OCI-LY7 (cell line): Measurements from ENCODE around the gene MSN. TPM values are rescaled to one million over a fixed set of nuclear protein-coding genes. Genes with fewer than 3 reads are reported as not detected.
A peak's percentile ranks its signal among the peaks of the same experiment; 100 is the strongest.

Experiments
- BruUV-seq: library from RNA; stranded (reverse); fragments of 400-500 nt; replicated peaks from 2 replicates; lab custom pipeline; 2021; lab: Mats Ljungman, UMichigan
- CTCF ChIA-PET: fragments of 300-600 bp; sonication (Branson Sonifier 250); formaldehyde crosslinking; loops from one replicate; lab custom pipeline; 2022; ENCODE audit warnings: antibody characterized with exemption; ENCODE audit not compliant: unreplicated experiment; lab: Charles Lee
- POLR2A ChIA-PET: fragments of 300-600 bp; sonication (Branson Sonifier 250); formaldehyde crosslinking; loops from one replicate; lab custom pipeline; 2022; ENCODE audit warnings: antibody characterized with exemption; lab: Charles Lee
- DNase-seq: peaks from one replicate; pipeline ENCODE4 v3.0.0-alpha.2; 2015; ENCODE audit warnings: low spot score
- H2AFZ ChIP-seq: fragments of 200-600 bp; sonication (generic), shearing (Covaris generic); 2 replicates; pipeline ENCODE4 v1.6.1; 2014; ENCODE audit warnings: mild to moderate bottlenecking, antibody characterized with exemption, low read length, moderate library complexity
- H3K27ac ChIP-seq: fragments of 200-600 bp; sonication (generic); 2 replicates; pipeline ENCODE4 v1.5.1; 2014; ENCODE audit warnings: mixed run types, low read depth, mild to moderate bottlenecking, moderate library complexity, low read length, inconsistent platforms; ENCODE audit not compliant: poor library complexity, severe bottlenecking
- H3K36me3 ChIP-seq: fragments of 200-600 bp; sonication (generic); 2 replicates; pipeline ENCODE4 v1.6.1; 2014; ENCODE audit warnings: mild to moderate bottlenecking, antibody characterized with exemption, low read length, moderate library complexity, mixed read lengths; ENCODE audit not compliant: insufficient read depth
- H3K4me1 ChIP-seq: fragments of 200-600 bp; sonication (generic); 2 replicates; pipeline ENCODE4 v1.5.1; 2014; ENCODE audit warnings: mild to moderate bottlenecking, low read length; ENCODE audit not compliant: insufficient read depth, poor library complexity, severe bottlenecking
- H3K4me2 ChIP-seq: fragments of 200-600 bp; sonication (generic); 2 replicates; pipeline ENCODE4 v1.6.1; 2014; ENCODE audit warnings: mild to moderate bottlenecking, low read length
- H3K4me3 ChIP-seq: fragments of 200-600 bp; sonication (generic); 2 replicates; pipeline ENCODE4 v1.5.1; 2014; ENCODE audit warnings: mild to moderate bottlenecking, low read depth, low read length; ENCODE audit not compliant: poor library complexity, severe bottlenecking
- H3K79me2 ChIP-seq: fragments of 200-600 bp; sonication (generic); 2 replicates; pipeline ENCODE4 v1.6.1; 2016; ENCODE audit warnings: low read depth, mild to moderate bottlenecking, low read length, moderate library complexity, mixed read lengths; ENCODE audit not compliant: insufficient read depth
- H3K9me2 ChIP-seq: fragments of 200-600 bp; sonication (generic); 2 replicates; pipeline ENCODE4 v1.6.1; 2016; ENCODE audit warnings: mild to moderate bottlenecking, low read length, mixed read lengths; ENCODE audit not compliant: insufficient read depth
- H3K9me3 ChIP-seq: fragments of 200-600 bp; sonication (generic); 2 replicates; pipeline ENCODE4 v1.6.1; 2014; ENCODE audit warnings: mild to moderate bottlenecking, mixed run types, low read length, mixed read lengths
- H4K20me1 ChIP-seq: fragments of 200-600 bp; sonication (generic); 2 replicates; pipeline ENCODE4 v1.6.1; 2014; ENCODE audit warnings: mild to moderate bottlenecking, antibody characterized with exemption, low read length, moderate library complexity, mixed read lengths; ENCODE audit not compliant: insufficient read depth
- EZH2phosphoT487 ChIP-seq: fragments of 200-600 bp; sonication (generic); IDR thresholded peaks from 2 replicates; pipeline ENCODE4 v1.6.1; 2018; ENCODE audit warnings: low read depth, borderline replicate concordance, mild to moderate bottlenecking, mixed run types, antibody characterized with exemption, low read length, moderate library complexity, mixed read lengths
- intact Hi-C: fragments of 100-400 bp; cut with micrococcal nuclease; formaldehyde crosslinking; loops from one replicate; pipeline ENCODE4 v1.10.0; 2022; ENCODE audit not compliant: unreplicated experiment
- total RNA-seq, 2 experiments: library from RNA; depleted of rRNA in 1 of 2; stranded (reverse); fragments of >200 nt in 1 of 2; shearing (Covaris generic) in 1 of 2; gene quantifications; 2 replicates each; pipeline ENCODE4 v1.2.3, GENCODE V29; 2014 to 2022
- TF ChIP-seq, protein P1 (sequence below): fragments of 200-600 bp; sonication (generic); conservative IDR thresholded peaks from 2 replicates; pipeline ENCODE4 v1.5.1; 2014; ENCODE audit warnings: mild to moderate bottlenecking, antibody characterized with exemption, low read length, moderate library complexity, mixed read lengths

MSN gene
- total RNA-seq, 2 experiments from 2014 or later: 95.8 to 143 TPM

DNA sequence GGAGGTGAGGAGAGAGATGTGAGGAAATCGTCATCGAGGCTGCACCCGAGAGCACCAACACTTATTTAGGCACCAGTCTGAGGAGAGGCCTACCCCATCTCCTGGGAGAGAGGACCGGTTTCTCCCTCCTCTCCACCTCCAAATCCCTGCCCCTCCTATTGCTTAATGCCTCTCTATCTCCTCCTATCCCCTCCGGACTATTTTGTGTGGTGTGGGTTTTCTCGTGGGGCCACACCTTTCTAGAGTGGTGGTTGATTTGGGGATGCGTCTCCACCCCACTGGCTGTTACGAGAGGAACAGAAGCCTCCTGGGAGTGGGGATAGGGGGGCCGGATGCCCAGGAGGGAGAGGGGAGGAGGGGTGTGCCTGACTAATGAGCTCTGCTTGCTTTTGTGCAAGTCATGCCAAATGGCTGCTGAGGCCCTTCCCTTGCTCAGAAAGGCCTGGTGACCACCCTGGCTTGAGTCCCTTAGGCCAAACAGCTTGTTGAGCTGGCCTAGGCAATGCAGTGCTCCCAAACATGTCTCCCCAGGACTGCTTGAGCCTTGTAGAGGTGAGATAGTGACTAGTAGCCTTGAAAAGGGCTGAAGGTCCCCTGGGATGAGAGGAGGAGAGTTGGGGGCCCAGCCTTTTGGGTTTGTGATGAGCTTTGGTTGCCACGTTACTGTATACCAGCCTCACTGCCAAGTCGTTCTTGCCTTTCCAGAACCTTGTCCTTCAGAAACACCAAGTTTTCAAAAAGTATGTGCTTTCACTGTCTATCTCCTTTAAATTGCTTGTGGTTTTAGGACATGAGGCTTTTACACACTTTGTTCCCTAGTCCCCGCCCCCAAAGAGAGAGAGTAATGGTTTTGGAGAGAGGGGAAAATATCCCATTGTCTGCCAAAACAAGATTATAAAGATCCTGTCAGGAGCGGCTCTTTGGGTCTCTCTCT lies 1.2 kb downstream of the MSN start:
- DNase-seq: peak; percentile 66
- peak overlapping the region; percentile 84 for H3K4me3 ChIP-seq
- peaks cover 42% of the 10 kb centered on the region for H3K4me1 ChIP-seq
- no TSS peak for BruUV-seq
- H3K27ac ChIP-seq: peak overlapping the region; percentile 71
- ChIA-PET CTCF (interaction anchor here (0.9 to 1.0 kb wide), 3 partner anchors 30 to 35 kb away, joined by 3 to 4 read pairs (median 3); no protein-coding TSS in a partner anchor), POLR2A (interaction anchor here (0.6 to 1.9 kb wide), 9 partner anchors 11 to 1915 kb away, joined by 3 to 10 read pairs (median 3); no protein-coding TSS in a partner anchor)
- H2AFZ ChIP-seq: no peak overlapping the region
- TF ChIP-seq EZH2phosphoT487: no peak
- TF ChIP-seq, protein P1, sequence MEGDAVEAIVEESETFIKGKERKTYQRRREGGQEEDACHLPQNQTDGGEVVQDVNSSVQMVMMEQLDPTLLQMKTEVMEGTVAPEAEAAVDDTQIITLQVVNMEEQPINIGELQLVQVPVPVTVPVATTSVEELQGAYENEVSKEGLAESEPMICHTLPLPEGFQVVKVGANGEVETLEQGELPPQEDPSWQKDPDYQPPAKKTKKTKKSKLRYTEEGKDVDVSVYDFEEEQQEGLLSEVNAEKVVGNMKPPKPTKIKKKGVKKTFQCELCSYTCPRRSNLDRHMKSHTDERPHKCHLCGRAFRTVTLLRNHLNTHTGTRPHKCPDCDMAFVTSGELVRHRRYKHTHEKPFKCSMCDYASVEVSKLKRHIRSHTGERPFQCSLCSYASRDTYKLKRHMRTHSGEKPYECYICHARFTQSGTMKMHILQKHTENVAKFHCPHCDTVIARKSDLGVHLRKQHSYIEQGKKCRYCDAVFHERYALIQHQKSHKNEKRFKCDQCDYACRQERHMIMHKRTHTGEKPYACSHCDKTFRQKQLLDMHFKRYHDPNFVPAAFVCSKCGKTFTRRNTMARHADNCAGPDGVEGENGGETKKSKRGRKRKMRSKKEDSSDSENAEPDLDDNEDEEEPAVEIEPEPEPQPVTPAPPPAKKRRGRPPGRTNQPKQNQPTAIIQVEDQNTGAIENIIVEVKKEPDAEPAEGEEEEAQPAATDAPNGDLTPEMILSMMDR: no peak
- H3K4me2 ChIP-seq: peak overlapping the region; percentile 88
- H3K9me3 ChIP-seq: no peaks in the 10 kb centered on the region
- peaks cover 22% of the 10 kb centered on the region for H3K36me3 ChIP-seq
- no peaks in the 10 kb centered on the region for H3K9me2 ChIP-seq
- intact Hi-C loops: loop anchor here (5.0 kb wide), 2 partner anchors 71 to 79 kb away; no protein-coding TSS in a partner anchor
- peaks cover 57% of the 10 kb centered on the region for H3K79me2 ChIP-seq
- H4K20me1 ChIP-seq: 0 out of 2 replicates have a peak, but pooled peaks cover 5% of the 10 kb centered on the region

GRCh38 chrX:65671286-65671685 lies 3.8 kb downstream of the MSN start:
- Histone ChIP-seq H4K20me1 (0 out of 2 replicates have a peak, but pooled peaks cover 5% of the 10 kb centered on the region), H3K79me2 (peaks cover 83% of the 10 kb centered on the region), H3K4me3 (peak overlapping the region; percentile 34), H2AFZ (no peak overlapping the region), H3K9me3 (no peaks in the 10 kb centered on the region), H3K27ac (no peak overlapping the region), H3K9me2 (no peaks in the 10 kb centered on the region), H3K4me1 (peaks cover 54% of the 10 kb centered on the region), H3K4me2 (peak overlapping the region; percentile 57), H3K36me3 (peaks cover 46% of the 10 kb centered on the region)
- ChIA-PET CTCF (no interaction called here), POLR2A (interaction anchor here (1.4 to 3.7 kb wide), 2 partner anchors 9 to 18 kb away, joined by 3 to 23 read pairs; no protein-coding TSS in a partner anchor)
- no peak for DNase-seq
- intact Hi-C loops: no loop called here
- no TSS peak for BruUV-seq
- no peak for TF ChIP-seq EZH2phosphoT487
- TF ChIP-seq, protein P1: no peak
